Duodenal mucosa (tissue), 2 donors: Measurements from ENCODE around the gene ETS2.
A peak's percentile ranks its signal among the peaks of the same experiment; 100 is the strongest.

Source experiments
- H3K27ac ChIP-seq: one replicate; pipeline ENCODE4 v1.7.0; 2013; ENCODE audit warnings: low read depth, low read length
- H3K27me3 ChIP-seq, 2 donors: one replicate each; pipeline ENCODE4 v1.7.0; 2013; ENCODE audit warnings: low read length in 2 of 2, control low read depth in 1 of 2; ENCODE audit not compliant: insufficient read depth in 2 of 2, control insufficient read depth in 1 of 2
- H3K36me3 ChIP-seq, 2 donors: one replicate each; pipeline ENCODE4 v1.7.0; 2013; ENCODE audit warnings: low read length in 2 of 2, control low read depth in 1 of 2; ENCODE audit not compliant: insufficient read depth in 2 of 2, control insufficient read depth in 1 of 2
- H3K4me1 ChIP-seq, 2 donors: one replicate each; pipeline ENCODE4 v1.7.0; 2013; ENCODE audit warnings: low read length in 2 of 2, control low read depth in 1 of 2; ENCODE audit not compliant: insufficient read depth in 2 of 2, control insufficient read depth in 1 of 2
- H3K4me3 ChIP-seq, 2 donors: one replicate each; pipeline ENCODE4 v1.7.0; 2013; ENCODE audit warnings: low read length in 2 of 2, low read depth in 1 of 2
- H3K9ac ChIP-seq, 2 donors: one replicate each; pipeline ENCODE4 v1.7.0; 2013; ENCODE audit warnings: low read length in 2 of 2, low read depth in 1 of 2
- H3K9me3 ChIP-seq, 2 donors: one replicate each; pipeline ENCODE4 v1.7.0; 2013; ENCODE audit warnings: low read length in 2 of 2, control low read depth in 1 of 2; ENCODE audit not compliant: control insufficient read depth in 1 of 2

The ETS2 gene

GRCh38 chr21:38815060-38815405 lies 9.3 kb downstream of the ETS2 start:
- H3K36me3 ChIP-seq = peaks cover 71 to 81% of the 10 kb centered on the region in 2 donors
- peaks cover 69 to 87% of the 10 kb centered on the region in 2 donors for H3K4me1 ChIP-seq
- no peak overlapping the region for H3K4me3 ChIP-seq
- H3K9me3 ChIP-seq = no peaks in the 10 kb centered on the region
- peak overlapping the region; percentile 52 for H3K27ac ChIP-seq
- H3K27me3 ChIP-seq = no peaks in the 10 kb centered on the region
- peak overlapping the region; percentile 36 for H3K9ac ChIP-seq

GRCh38 chr21:38816400-38816977 lies 10.8 kb downstream of the ETS2 start:
- Histone ChIP-seq H3K9ac (peak overlapping the region in 1 of 2 donors; percentile 15), H3K27me3 (no peaks in the 10 kb centered on the region), H3K36me3 (peaks cover 83 to 89% of the 10 kb centered on the region in 2 donors), H3K27ac (no peak overlapping the region), H3K9me3 (no peaks in the 10 kb centered on the region), H3K4me1 (peaks cover 78 to 89% of the 10 kb centered on the region in 2 donors), H3K4me3 (no peak overlapping the region)

- H3K27me3 ChIP-seq = no peaks in the 10 kb centered on the region
- H3K27ac ChIP-seq = peak overlapping the region; percentile 39
- H3K9me3 ChIP-seq = no peaks in the 10 kb centered on the region
- H3K4me3 ChIP-seq = no peak overlapping the region
- H3K36me3 ChIP-seq = peaks cover 90 to 91% of the 10 kb centered on the region in 2 donors
- peak overlapping the region; percentile 20 to 31 for H3K9ac ChIP-seq
- peaks cover 73 to 89% of the 10 kb centered on the region in 2 donors for H3K4me1 ChIP-seq
Measured at GRCh38 chr21:38817371-38818324, 11.9 kb downstream of the ETS2 start.

- peaks cover 66 to 87% of the 10 kb centered on the region in 2 donors for H3K4me1 ChIP-seq
- no peaks in the 10 kb centered on the region for H3K27me3 ChIP-seq
- H3K36me3 ChIP-seq = peaks cover 88 to 91% of the 10 kb centered on the region in 2 donors
- peak overlapping the region; percentile 39 for H3K27ac ChIP-seq
- H3K9ac ChIP-seq = peak overlapping the region; percentile 26 to 31
- no peak overlapping the region for H3K4me3 ChIP-seq
- no peaks in the 10 kb centered on the region for H3K9me3 ChIP-seq
Measured at GRCh38 chr21:38818325-38818723, 12.6 kb downstream of the ETS2 start.

- Histone ChIP-seq H3K27ac (peak overlapping the region; percentile 57), H3K9ac (peak overlapping the region; percentile 26 to 34)
Measured at GRCh38 chr21:38819051-38819718, 13.5 kb downstream of the ETS2 start.

GRCh38 chr21:38819719-38820159 lies 14.0 kb downstream of the ETS2 start:
- H3K36me3 ChIP-seq = peaks cover 80 to 93% of the 10 kb centered on the region in 2 donors
- H3K27me3 ChIP-seq = no peaks in the 10 kb centered on the region
- peak overlapping the region; percentile 57 for H3K27ac ChIP-seq
- H3K4me1 ChIP-seq = peaks cover 62 to 83% of the 10 kb centered on the region in 2 donors
- H3K9me3 ChIP-seq = no peaks in the 10 kb centered on the region
- H3K4me3 ChIP-seq = no peak overlapping the region
- peak overlapping the region in 1 of 2 donors; percentile 34 for H3K9ac ChIP-seq

More at GRCh38 chr21:38819051-38819718, 13.5 kb downstream of the ETS2 start:
- H3K36me3 ChIP-seq = peaks cover 86 to 93% of the 10 kb centered on the region in 2 donors
- peak overlapping the region in 1 of 2 donors; percentile 29 for H3K4me3 ChIP-seq
- no peaks in the 10 kb centered on the region for H3K9me3 ChIP-seq
- H3K4me1 ChIP-seq = peaks cover 67 to 88% of the 10 kb centered on the region in 2 donors
- H3K27me3 ChIP-seq = no peaks in the 10 kb centered on the region

GRCh38 chr21:38820471-38821239 lies 14.9 kb downstream of the ETS2 start:
- Histone ChIP-seq H3K36me3 (peaks cover 74 to 89% of the 10 kb centered on the region in 2 donors), H3K9me3 (no peaks in the 10 kb centered on the region), H3K27me3 (no peaks in the 10 kb centered on the region), H3K4me3 (no peak overlapping the region), H3K9ac (peak overlapping the region; percentile 20 to 21), H3K4me1 (peaks cover 57 to 78% of the 10 kb centered on the region in 2 donors), H3K27ac (peak overlapping the region; percentile 54)

GRCh38 chr21:38821248-38821647 lies 15.5 kb downstream of the ETS2 start:
- Histone ChIP-seq H3K27me3 (no peaks in the 10 kb centered on the region), H3K36me3 (peaks cover 72 to 87% of the 10 kb centered on the region in 2 donors), H3K9me3 (no peaks in the 10 kb centered on the region), H3K4me3 (no peak overlapping the region), H3K27ac (peak overlapping the region; percentile 42), H3K4me1 (peaks cover 57 to 75% of the 10 kb centered on the region in 2 donors), H3K9ac (peak overlapping the region; percentile 20 to 21)

GRCh38 chr21:38821959-38822682 lies 16.4 kb downstream of the ETS2 start:
- no peak overlapping the region for H3K9ac ChIP-seq
- peaks cover 0 to 2% of the 10 kb centered on the region in 2 donors for H3K9me3 ChIP-seq
- H3K4me3 ChIP-seq = no peak overlapping the region

More at GRCh38 chr21:38821959-38822682, 16.4 kb downstream of the ETS2 start:
- Histone ChIP-seq H3K36me3 (peaks cover 63 to 78% of the 10 kb centered on the region in 2 donors), H3K4me1 (peaks cover 57 to 66% of the 10 kb centered on the region in 2 donors), H3K27ac (peak overlapping the region; percentile 60), H3K27me3 (no peaks in the 10 kb centered on the region)
